Measurements from ENCODE around the gene CA5A. TPM values are rescaled to one million over a fixed set of nuclear protein-coding genes. Genes with fewer than 3 reads are reported as not detected.
"Not testable (repeated sequence)": the region's sequence is repeated elsewhere in the genome, so short reads cannot be mapped to it uniquely, and the experiment has no call there.

The CA5A gene
- total RNA-seq, 1 donor from 2014 or later: not detected

GRCh38 chr16:87877942-87878507, 58.3 kb downstream of the CA5A start:
- intact Hi-C loops (cut with DNase I): no loop called here
- H3K9me3 ChIP-seq: no peaks in the 10 kb centered on the region
- no peak for DNase-seq (ENCODE audit: low spot score in 2 of 2)
- H3K4me3 ChIP-seq: no peak overlapping the region
- H3K4me1 ChIP-seq: no peaks in the 10 kb centered on the region
- TF ChIP-seq, protein P1, sequence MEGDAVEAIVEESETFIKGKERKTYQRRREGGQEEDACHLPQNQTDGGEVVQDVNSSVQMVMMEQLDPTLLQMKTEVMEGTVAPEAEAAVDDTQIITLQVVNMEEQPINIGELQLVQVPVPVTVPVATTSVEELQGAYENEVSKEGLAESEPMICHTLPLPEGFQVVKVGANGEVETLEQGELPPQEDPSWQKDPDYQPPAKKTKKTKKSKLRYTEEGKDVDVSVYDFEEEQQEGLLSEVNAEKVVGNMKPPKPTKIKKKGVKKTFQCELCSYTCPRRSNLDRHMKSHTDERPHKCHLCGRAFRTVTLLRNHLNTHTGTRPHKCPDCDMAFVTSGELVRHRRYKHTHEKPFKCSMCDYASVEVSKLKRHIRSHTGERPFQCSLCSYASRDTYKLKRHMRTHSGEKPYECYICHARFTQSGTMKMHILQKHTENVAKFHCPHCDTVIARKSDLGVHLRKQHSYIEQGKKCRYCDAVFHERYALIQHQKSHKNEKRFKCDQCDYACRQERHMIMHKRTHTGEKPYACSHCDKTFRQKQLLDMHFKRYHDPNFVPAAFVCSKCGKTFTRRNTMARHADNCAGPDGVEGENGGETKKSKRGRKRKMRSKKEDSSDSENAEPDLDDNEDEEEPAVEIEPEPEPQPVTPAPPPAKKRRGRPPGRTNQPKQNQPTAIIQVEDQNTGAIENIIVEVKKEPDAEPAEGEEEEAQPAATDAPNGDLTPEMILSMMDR (IDR thresholded peaks at IDR 0.05): peak in 1 of 3 experiments; percentile 13
- H3K36me3 ChIP-seq: no peaks in the 10 kb centered on the region
- H3K27ac ChIP-seq: no peak overlapping the region
- H3K27me3 ChIP-seq: no peaks in the 10 kb centered on the region

- H3K27me3 ChIP-seq: no peaks in the 10 kb centered on the region
- TF ChIP-seq, protein P1 (IDR thresholded peaks at IDR 0.05): no peak
- intact Hi-C loops (cut with DNase I): no loop called here
- H3K36me3 ChIP-seq: no peaks in the 10 kb centered on the region
- DNase-seq (ENCODE audit: low spot score in 2 of 2): no peak
- H3K4me1 ChIP-seq: no peaks in the 10 kb centered on the region
- H3K4me3 ChIP-seq: no peak overlapping the region
- H3K27ac ChIP-seq: no peak overlapping the region
- no peaks in the 10 kb centered on the region for H3K9me3 ChIP-seq
Measured at GRCh38 chr16:87874639-87875427, 61.5 kb downstream of the CA5A start.

DNA sequence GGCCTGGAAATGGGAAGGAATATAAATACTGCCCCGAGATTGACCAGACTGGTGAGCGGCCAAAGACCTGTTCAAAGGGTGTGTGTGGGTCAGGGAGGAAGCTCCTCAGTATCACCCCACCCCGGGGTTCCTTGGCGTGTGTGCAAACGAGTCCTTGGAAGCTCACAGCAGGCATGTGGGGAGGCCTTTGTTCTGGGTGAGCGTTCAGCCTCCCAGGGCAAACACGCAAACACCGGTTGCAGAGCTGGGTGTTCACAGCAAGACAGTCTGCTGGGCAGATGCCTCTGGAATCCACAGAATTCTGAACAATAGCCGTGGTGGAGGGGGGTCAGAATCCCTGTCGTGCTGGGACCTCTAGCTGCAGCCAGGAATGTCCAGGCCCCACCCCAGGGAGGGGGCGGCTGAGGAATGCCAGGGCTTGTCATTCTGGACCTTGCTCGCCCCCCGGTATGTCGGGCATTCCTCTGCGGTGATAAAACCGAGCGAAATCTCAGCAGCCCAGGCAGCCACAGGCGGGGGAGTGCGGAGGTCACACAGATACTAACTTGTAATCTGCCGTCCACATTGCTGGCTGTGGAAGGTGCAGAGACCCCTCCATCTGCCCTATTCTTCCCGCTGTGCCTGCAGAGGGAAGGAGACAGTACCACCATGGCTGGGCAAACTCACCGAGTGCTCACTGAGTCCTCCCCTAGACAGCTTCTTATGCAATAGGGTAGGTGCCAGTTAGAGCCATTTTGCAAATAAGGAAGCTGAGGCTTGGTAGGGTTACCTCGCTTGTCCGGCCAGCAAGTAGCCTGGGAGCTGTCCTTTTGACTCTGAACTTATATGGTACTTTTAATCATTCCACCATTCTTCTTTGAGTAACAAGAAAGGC, 65.7 kb downstream of the CA5A start:
- not testable (repeated sequence) for H3K27me3 ChIP-seq; H3K9me3 ChIP-seq; DNase-seq (ENCODE audit: low spot score in 2 of 2); H3K36me3 ChIP-seq; H3K4me1 ChIP-seq; H3K4me3 ChIP-seq; H3K27ac ChIP-seq
- intact Hi-C loops (cut with DNase I): loop anchor here (1.0 kb wide), 3 partner anchors 20 to 92 kb away; no protein-coding TSS in a partner anchor

GRCh38 chr16:87869879-87870417, 66.4 kb downstream of the CA5A start:
- H3K9me3 ChIP-seq; H3K4me3 ChIP-seq; intact Hi-C loops (cut with DNase I); H3K4me1 ChIP-seq; DNase-seq (ENCODE audit: low spot score in 2 of 2); H3K27me3 ChIP-seq; H3K27ac ChIP-seq; H3K36me3 ChIP-seq: not testable (repeated sequence)

- H3K27me3 ChIP-seq; H3K4me1 ChIP-seq; H3K9me3 ChIP-seq; intact Hi-C loops (cut with DNase I); H3K36me3 ChIP-seq: not testable (repeated sequence)
- Histone ChIP-seq H3K27ac (peak within 1 kb of the TSS in 1 of 2 donors; percentile 49), H3K4me3 (peak within 1 kb of the TSS; percentile 50 to 75)
- peak in 1 of 2 donors; percentile 81 for DNase-seq (ENCODE audit: low spot score in 2 of 2)
Measured at GRCh38 chr16:87869061-87869878, 67.1 kb downstream of the CA5A start, which contains the start of gene SLC7A5. Gene SLC7A5, minus strand, starts transcription at chr16:87869507. Its CDS starts 85 bp downstream, at chr16:87869422.

DNA sequence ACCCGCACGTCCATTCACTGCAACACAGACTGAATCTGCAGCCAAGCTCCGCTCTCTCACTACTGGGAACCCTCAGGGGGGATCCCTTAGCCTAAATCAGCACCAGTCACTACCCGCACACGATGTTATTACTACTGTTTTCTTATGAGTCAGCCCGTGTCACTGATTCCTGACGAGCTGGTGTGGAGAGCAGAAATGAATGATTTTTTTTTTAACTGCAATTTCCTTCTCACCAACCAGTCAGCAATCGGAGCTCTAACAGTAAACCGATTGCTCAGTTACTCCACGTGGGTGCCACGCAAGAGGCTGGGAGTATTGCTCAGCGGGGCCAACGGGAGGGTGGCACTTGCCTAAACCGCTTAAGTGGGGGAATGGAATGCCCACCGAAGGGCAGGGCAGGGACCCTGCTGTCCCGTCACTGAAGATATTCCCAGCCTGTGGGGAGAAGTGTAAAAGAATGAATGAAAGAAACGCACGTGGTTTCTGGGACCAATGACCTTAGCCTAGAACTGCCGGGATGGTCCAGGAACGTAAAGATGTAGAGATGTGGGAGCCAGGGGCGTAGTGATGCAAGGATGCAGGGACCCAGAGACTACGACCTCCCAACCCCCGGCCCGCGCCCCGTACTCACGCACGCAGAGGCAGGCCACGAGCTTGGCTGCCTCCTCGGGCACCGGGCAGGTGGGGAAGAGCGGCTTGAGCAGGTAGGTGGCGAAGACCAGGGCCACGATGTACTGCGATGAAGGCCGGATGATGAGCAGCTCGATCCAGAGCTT, 67.9 kb downstream of the CA5A start:
- intact Hi-C loops (cut with DNase I); H3K27ac ChIP-seq; H3K4me1 ChIP-seq; H3K36me3 ChIP-seq; H3K9me3 ChIP-seq; H3K27me3 ChIP-seq: not testable (repeated sequence)
- DNase-seq (ENCODE audit: low spot score in 2 of 2): peak in 1 of 2 donors; percentile 77
- peak overlapping the region; percentile 50 to 75 for H3K4me3 ChIP-seq

DNA sequence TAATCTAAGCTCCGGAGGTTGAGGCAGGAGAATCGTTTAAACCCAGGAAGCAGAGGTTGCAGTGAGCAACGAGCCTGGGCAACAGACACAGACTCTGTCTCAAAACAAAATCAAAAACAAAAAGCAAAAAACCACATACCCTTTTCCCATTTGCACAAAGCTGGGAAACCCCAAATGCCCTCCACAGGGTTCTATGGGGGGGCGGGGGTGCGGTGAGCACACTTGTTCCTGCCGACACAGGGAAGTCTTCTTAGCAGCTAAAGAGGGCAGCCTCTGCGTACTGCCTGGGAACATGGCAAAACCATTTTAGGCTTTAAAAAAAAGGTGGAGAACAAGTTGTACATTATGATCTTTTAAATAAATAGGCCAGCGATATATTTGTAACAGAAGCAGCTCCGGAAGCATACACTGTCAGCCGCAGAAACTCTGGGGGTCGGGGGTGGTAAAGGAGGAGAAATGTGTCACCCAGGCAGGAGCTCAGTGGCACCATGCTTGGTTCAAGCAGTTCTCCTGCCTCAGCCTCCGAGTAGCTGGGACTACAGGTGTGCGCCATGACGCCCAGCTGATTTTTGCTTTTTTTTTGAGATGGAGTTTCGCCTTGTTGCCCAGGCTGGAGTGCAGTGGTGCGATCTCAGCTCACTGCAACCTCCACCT, 70.3 kb downstream of the CA5A start:
- H3K4me1 ChIP-seq; intact Hi-C loops (cut with DNase I); H3K36me3 ChIP-seq; H3K27me3 ChIP-seq; H3K27ac ChIP-seq; DNase-seq (ENCODE audit: low spot score in 2 of 2); H3K9me3 ChIP-seq; H3K4me3 ChIP-seq: not testable (repeated sequence)
